Measurements from ENCODE around the gene SLC15A3. TPM values are rescaled to one million over a fixed set of nuclear protein-coding genes. Genes with fewer than 3 reads are reported as not detected.
A peak's percentile ranks its signal among the peaks of the same experiment; 100 is the strongest.

SLC15A3 gene
- total RNA-seq, 1 experiment from 2014 or later: 8.7 TPM

- no peaks in the 10 kb centered on the region for H3K27me3 ChIP-seq (ENCODE audit: control insufficient read depth, insufficient read depth, low read length)
- no peak for DNase-seq (ENCODE audit: low read depth, low spot score)
- H3K4me3 ChIP-seq (ENCODE audit: low read depth in 2 of 2, low read length in 2 of 2): no peak overlapping the region
- no peaks in the 10 kb centered on the region for H3K9me3 ChIP-seq (ENCODE audit: control insufficient read depth, insufficient read depth, low read depth, low read length)
- H3K36me3 ChIP-seq (ENCODE audit: control insufficient read depth, insufficient read depth, low read length): peaks cover 51% of the 10 kb centered on the region
- intact Hi-C loops (cut with micrococcal nuclease; ENCODE audit: unreplicated experiment): loop anchor here (1.0 kb wide), 1 partner anchor 69 kb away; no protein-coding TSS in a partner anchor
- in situ Hi-C loops (cut with HindIII; ENCODE audit: low pct_unique_long_range_greater_than_20kb, low sequenced_read_pairs): no loop called here
- BruUV-seq (replicated peaks): no TSS peak
- no peak for ATAC-seq
- no peak for TF ChIP-seq POLR2AphosphoS5 (IDR thresholded peaks at IDR 0.05; ENCODE audit: low read depth, low read length)
- TF ChIP-seq CTCF (IDR thresholded peaks at IDR 0.05): no peak
- no peak for TF ChIP-seq TCF7L2 (IDR thresholded peaks at IDR 0.05; ENCODE audit: low read depth, low read length)
- TF ChIP-seq SIN3A (IDR thresholded peaks at IDR 0.05; ENCODE audit: borderline replicate concordance, insufficient read depth, low read depth, low read length): no peak
- no peak for TF ChIP-seq REST (IDR thresholded peaks at IDR 0.05; ENCODE audit: insufficient read depth in 1 of 2, low read depth in 2 of 2, low read length in 1 of 2)
- POLR2A ChIA-PET: no interaction called here
- H3K27ac ChIP-seq (ENCODE audit: low read length): no peak overlapping the region
- H3K4me1 ChIP-seq (ENCODE audit: control insufficient read depth, insufficient read depth, low read length): peaks cover 4% of the 10 kb centered on the region
- CTCF ChIA-PET: interaction anchor here (0.6 to 2.1 kb wide), 10 partner anchors 10 to 285 kb away, joined by 3 to 12 read pairs (median 3); partner anchors contain the start of gene TMEM109
These were observed 52.0 kb downstream of the SLC15A3 start for GRCh38 chr11:60899977-60900376.

GRCh38 chr11:60899046-60899936, 52.7 kb downstream of the SLC15A3 start:
- intact Hi-C loops (cut with micrococcal nuclease; ENCODE audit: unreplicated experiment) (loop anchor here (1.0 kb wide), 1 partner anchor 68 kb away; no protein-coding TSS in a partner anchor), in situ Hi-C loops (cut with HindIII; ENCODE audit: low pct_unique_long_range_greater_than_20kb, low sequenced_read_pairs) (no loop called here)
- CTCF ChIA-PET: interaction anchor here (0.6 to 2.1 kb wide), 10 partner anchors 9 to 285 kb away, joined by 3 to 12 read pairs (median 3); partner anchors contain the start of gene TMEM109
- no peak overlapping the region for H3K4me3 ChIP-seq (ENCODE audit: low read depth in 2 of 2, low read length in 2 of 2)
- BruUV-seq (replicated peaks): no TSS peak
- no peaks in the 10 kb centered on the region for H3K9me3 ChIP-seq (ENCODE audit: control insufficient read depth, insufficient read depth, low read depth, low read length)
- peaks cover 56% of the 10 kb centered on the region for H3K36me3 ChIP-seq (ENCODE audit: control insufficient read depth, insufficient read depth, low read length)
- POLR2A ChIA-PET: no interaction called here
- H3K27me3 ChIP-seq (ENCODE audit: control insufficient read depth, insufficient read depth, low read length): no peaks in the 10 kb centered on the region
- ATAC-seq (peak; percentile 85), DNase-seq (ENCODE audit: low read depth, low spot score) (peak; percentile 64)
- H3K4me1 ChIP-seq (ENCODE audit: control insufficient read depth, insufficient read depth, low read length): no peaks in the 10 kb centered on the region
- peak overlapping the region; percentile 56 for H3K27ac ChIP-seq (ENCODE audit: low read length)
- TF ChIP-seq REST (IDR thresholded peaks at IDR 0.05; ENCODE audit: insufficient read depth in 1 of 2, low read depth in 2 of 2, low read length in 1 of 2): no peak
- TF ChIP-seq CTCF (IDR thresholded peaks at IDR 0.05): peak; percentile 96

All from Panc1 (cell line).